H1 (cell line): ENCODE measurements around the gene FXR1. TPM values are rescaled to one million over a fixed set of nuclear protein-coding genes. Genes with fewer than 3 reads are reported as not detected.
A peak's percentile ranks its signal among the peaks of the same experiment; 100 is the strongest.

Experiments
- BACH1 ChIP-seq: IDR thresholded peaks from 2 replicates; pipeline ENCODE4 v1.6.1; 2012; ENCODE audit warnings: low read length, improper control_type of control experiment
- CBX5 ChIP-seq: fragments of 300-800, 300-1000 bp; sonication (generic); IDR thresholded peaks from 2 replicates; pipeline ENCODE4 v1.7.1; 2016; ENCODE audit warnings: antibody characterized with exemption, low read length, low read depth
- CBX8 ChIP-seq: fragments of 300-800, 300-1000 bp; sonication (generic); IDR thresholded peaks from 2 replicates; pipeline ENCODE4 v1.7.1; 2016; ENCODE audit warnings: low read depth, low read length, borderline replicate concordance
- CEBPB ChIP-seq: IDR thresholded peaks from 2 replicates; pipeline ENCODE4 v1.6.1; 2012; ENCODE audit warnings: low read depth, low read length
- CHD1 ChIP-seq: IDR thresholded peaks from 2 replicates; pipeline ENCODE4 v1.6.1; 2012; ENCODE audit warnings: low read depth, low read length, improper control_type of control experiment
- CTBP2 ChIP-seq: IDR thresholded peaks from 2 replicates; pipeline ENCODE4 v1.7.0; 2011; ENCODE audit warnings: borderline replicate concordance, mild to moderate bottlenecking, moderate library complexity, mixed read lengths, low read length; ENCODE audit not compliant: insufficient read depth, insufficient read length
- EP300 ChIP-seq, 2 experiments: IDR thresholded peaks; 1 replicate in 1 of 2; 2 replicates in 1 of 2; pipeline ENCODE4 v1.6.1; 2011 to 2012; ENCODE audit warnings: low read depth in 2 of 2, low read length in 2 of 2, mild to moderate bottlenecking in 2 of 2, borderline replicate concordance in 1 of 2, inconsistent platforms in 1 of 2, moderate library complexity in 1 of 2
- FOSL1 ChIP-seq: IDR thresholded peaks from 2 replicates; pipeline ENCODE4 v1.6.1; 2011; ENCODE audit warnings: mild to moderate bottlenecking, low read depth, low read length, moderate library complexity; ENCODE audit not compliant: insufficient read depth
- JUND ChIP-seq: IDR thresholded peaks from 2 replicates; pipeline ENCODE4 v1.6.1; 2011; ENCODE audit warnings: mild to moderate bottlenecking, improper control_type of control experiment, low read length
- KDM1A ChIP-seq: fragments of 200-600, 300-600 bp; sonication (generic); IDR thresholded peaks from 2 replicates; pipeline ENCODE4 v1.7.1; 2016; ENCODE audit warnings: mild to moderate bottlenecking, low read length, borderline replicate concordance
- KDM5A ChIP-seq: fragments of 200-600 bp; IDR thresholded peaks from 2 replicates; pipeline ENCODE4 v1.7.1; 2012; ENCODE audit warnings: mild to moderate bottlenecking, low read length, inconsistent platforms, mixed read lengths
- POLR2A ChIP-seq, 2 experiments: IDR thresholded peaks; 1 replicate in 1 of 2; 2 replicates in 1 of 2; pipeline ENCODE4 v1.6.1; 2011; ENCODE audit warnings: low read depth in 2 of 2, low read length in 2 of 2, mild to moderate bottlenecking in 2 of 2; ENCODE audit errors: control extremely low read depth in 1 of 2
- POU5F1 ChIP-seq: IDR thresholded peaks from 2 replicates; pipeline ENCODE4 v1.6.1; 2011; ENCODE audit warnings: low read depth, mild to moderate bottlenecking, low read length, moderate library complexity
- RAD21 ChIP-seq, 2 experiments: IDR thresholded peaks in 1 of 2; conservative IDR thresholded peaks in 1 of 2; 2 replicates each; pipeline ENCODE4 v1.6.1; 2011; ENCODE audit warnings: low read depth in 2 of 2, low read length in 2 of 2, improper control_type of control experiment in 1 of 2, inconsistent platforms in 1 of 2, mild to moderate bottlenecking in 1 of 2, moderate library complexity in 1 of 2
- RNF2 ChIP-seq: fragments of 200-900, 300-1000 bp; sonication (generic); IDR thresholded peaks from 2 replicates; pipeline ENCODE4 v1.7.1; 2016; ENCODE audit warnings: borderline replicate concordance, low read depth, mild to moderate bottlenecking, antibody characterized with exemption, low read length; ENCODE audit not compliant: poor library complexity, severe bottlenecking; ENCODE audit errors: missing control alignments
- SIRT6 ChIP-seq: IDR thresholded peaks from one replicate; pipeline ENCODE4 v1.7.1; 2012; ENCODE audit warnings: low read length, inconsistent platforms
- SIX5 ChIP-seq: IDR thresholded peaks from 2 replicates; pipeline ENCODE4 v1.6.1; 2011; ENCODE audit warnings: mild to moderate bottlenecking, low read depth, low read length
- TBP ChIP-seq: IDR thresholded peaks from 2 replicates; pipeline ENCODE4 v1.6.1; 2011; ENCODE audit warnings: low read depth, low read length, improper control_type of control experiment
- ZNF274 ChIP-seq: IDR thresholded peaks from 2 replicates; pipeline ENCODE4 v1.7.0; 2012; ENCODE audit warnings: low read length, borderline replicate concordance; ENCODE audit errors: extremely low read depth
- polyA plus RNA-seq, 7 experiments: library from polyadenylated mRNA; depleted of rRNA in 3 of 7; stranded (reverse) in 5 of 7; unstranded in 2 of 7; fragments of >200 nt in 5 of 7; fragments of 200-250 nt in 2 of 7; gene quantifications; 1 replicate in 5 of 7; 2 replicates in 1 of 7; 4 replicates in 1 of 7; pipeline versions ENCODE4 v1.2.1 to v1.2.3, GENCODE V29; 2011 to 2013; ENCODE audit warnings: missing spikeins in 2 of 7, mixed read lengths in 2 of 7
- total RNA-seq: library from RNA; stranded (reverse); fragmentation: NEBNext Ultra II Directional; extraction: Animal tissue kit (Norgen Biotek cat#: 25700); gene quantifications from 2 replicates; pipeline ENCODE4 v1.2.1, GENCODE V29; 2021
- TF ChIP-seq, protein P1 (sequence below), 3 experiments: IDR thresholded peaks; 1 replicate in 2 of 3; 2 replicates in 1 of 3; pipeline versions ENCODE4 v1.5.1 to v1.6.1; 2011; ENCODE audit warnings: low read length in 3 of 3, mild to moderate bottlenecking in 3 of 3, inconsistent platforms in 2 of 3, low read depth in 1 of 3, moderate library complexity in 1 of 3; ENCODE audit not compliant: insufficient read depth in 1 of 3; ENCODE audit errors: control extremely low read depth in 1 of 3

The FXR1 gene
- total and polyA plus RNA-seq, 2 of the 8 experiments (the other 6 are each of a cell fraction or from before 2014, with no cell fraction given): 108 to 283 TPM

DNA sequence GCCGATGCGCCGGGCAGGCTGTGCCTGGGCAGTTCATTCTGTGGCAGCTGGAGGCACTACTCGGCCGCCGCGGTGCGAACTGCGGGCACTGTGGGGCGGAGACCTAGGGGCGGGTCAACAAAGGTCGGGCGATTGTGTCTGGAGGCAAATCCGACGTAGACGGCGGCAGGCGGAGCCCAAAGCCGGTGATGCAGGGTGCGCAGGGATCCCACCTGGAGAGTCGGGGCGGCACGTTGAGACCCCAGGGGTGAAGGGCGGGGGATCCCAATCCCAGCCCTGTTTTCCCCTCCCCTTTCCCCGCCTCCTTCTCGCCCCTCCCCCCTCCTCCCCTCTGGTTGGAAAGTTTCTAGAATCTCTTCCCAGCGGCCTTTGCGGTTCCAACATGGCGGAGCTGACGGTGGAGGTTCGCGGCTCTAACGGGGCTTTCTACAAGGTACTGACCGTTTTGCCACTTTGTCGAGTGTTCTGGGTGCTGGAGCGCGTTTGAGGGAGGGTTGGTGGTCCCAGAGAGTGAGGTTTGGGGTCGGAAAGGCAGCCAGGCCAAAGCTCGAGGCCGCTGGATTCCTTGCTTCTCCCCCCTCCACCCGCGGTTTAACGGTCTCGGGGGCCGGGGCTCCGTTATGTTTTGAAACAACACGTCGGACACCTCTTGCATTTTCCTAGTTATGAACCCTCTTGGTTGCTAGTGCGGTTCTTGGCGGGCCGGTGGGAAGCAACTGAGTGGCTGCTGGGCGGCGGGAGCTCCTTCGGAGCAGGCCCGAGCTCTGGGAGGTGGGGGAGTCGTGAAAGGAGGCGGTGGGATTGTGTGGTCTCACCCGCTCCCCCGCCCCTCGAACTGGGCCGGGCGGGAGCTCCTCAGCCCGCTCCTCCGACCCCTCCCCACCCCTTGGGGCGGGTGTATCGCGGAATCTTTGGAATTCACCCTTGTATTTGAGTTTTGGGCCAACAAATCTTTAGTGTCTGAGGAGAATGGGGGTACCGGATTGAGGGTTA is at the start of gene FXR1 (continued):
- peak; percentile 77 to 96 for TF ChIP-seq POLR2A (IDR thresholded peaks at IDR 0.05; ENCODE audit: control extremely low read depth in 1 of 2, low read depth in 2 of 2, low read length in 2 of 2)
- TF ChIP-seq CBX8: no peak
- TF ChIP-seq EP300 (IDR thresholded peaks at IDR 0.05; ENCODE audit: borderline replicate concordance in 1 of 2, low read depth in 2 of 2, low read length in 2 of 2): peak in 1 of 2 experiments; percentile 83; a peak in 1 of 3 replicates
- no peak for TF ChIP-seq CTBP2
- TF ChIP-seq CHD1: no peak
- TF ChIP-seq, protein P1, sequence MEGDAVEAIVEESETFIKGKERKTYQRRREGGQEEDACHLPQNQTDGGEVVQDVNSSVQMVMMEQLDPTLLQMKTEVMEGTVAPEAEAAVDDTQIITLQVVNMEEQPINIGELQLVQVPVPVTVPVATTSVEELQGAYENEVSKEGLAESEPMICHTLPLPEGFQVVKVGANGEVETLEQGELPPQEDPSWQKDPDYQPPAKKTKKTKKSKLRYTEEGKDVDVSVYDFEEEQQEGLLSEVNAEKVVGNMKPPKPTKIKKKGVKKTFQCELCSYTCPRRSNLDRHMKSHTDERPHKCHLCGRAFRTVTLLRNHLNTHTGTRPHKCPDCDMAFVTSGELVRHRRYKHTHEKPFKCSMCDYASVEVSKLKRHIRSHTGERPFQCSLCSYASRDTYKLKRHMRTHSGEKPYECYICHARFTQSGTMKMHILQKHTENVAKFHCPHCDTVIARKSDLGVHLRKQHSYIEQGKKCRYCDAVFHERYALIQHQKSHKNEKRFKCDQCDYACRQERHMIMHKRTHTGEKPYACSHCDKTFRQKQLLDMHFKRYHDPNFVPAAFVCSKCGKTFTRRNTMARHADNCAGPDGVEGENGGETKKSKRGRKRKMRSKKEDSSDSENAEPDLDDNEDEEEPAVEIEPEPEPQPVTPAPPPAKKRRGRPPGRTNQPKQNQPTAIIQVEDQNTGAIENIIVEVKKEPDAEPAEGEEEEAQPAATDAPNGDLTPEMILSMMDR (IDR thresholded peaks at IDR 0.05; ENCODE audit: control extremely low read depth in 1 of 3, insufficient read depth in 1 of 3, low read depth in 1 of 3, low read length in 3 of 3): peak; percentile 54 to 80 (median 75)
- no peak for TF ChIP-seq BACH1
- TF ChIP-seq POU5F1: no peak
- peak; percentile 71; the same call in 1 of the 2 replicates for TF ChIP-seq KDM1A
- peak; percentile 46 to 54 for TF ChIP-seq RAD21 (IDR thresholded peaks at IDR 0.05 in 1 of 2, conservative IDR thresholded peaks at IDR 0.05 in 1 of 2; ENCODE audit: low read depth in 2 of 2, low read length in 2 of 2)
- TF ChIP-seq SIRT6: no peak
- no peak for TF ChIP-seq FOSL1
- TF ChIP-seq CBX5: no peak
- TF ChIP-seq CEBPB: no peak
- no peak for TF ChIP-seq SIX5
- TF ChIP-seq ZNF274: no peak
- no peak for TF ChIP-seq RNF2
- peak; percentile 85 for TF ChIP-seq KDM5A
- TF ChIP-seq JUND: no peak
- TF ChIP-seq TBP: peak; percentile 76
